RWPE1 (cell line): ENCODE results near the gene OTUD4.

Source experiments
- CTCF ChIA-PET: fragments of 350-600 bp; sonication (Branson Sonifier 250); formaldehyde crosslinking; extraction: SDS; loops from one replicate; lab custom pipeline; 2021; lab: Yijun Ruan, JAX
- POLR2A ChIA-PET: fragments of 400-600 bp; formaldehyde crosslinking; extraction: SDS; loops from one replicate; lab custom pipeline; 2020; ENCODE audit warnings: antibody characterized with exemption; ENCODE audit not compliant: low non-redundant PET; lab: Yijun Ruan, JAX
- DNase-seq: peaks from one replicate; pipeline ENCODE4 v3.0.0; 2012; ENCODE audit warnings: low spot score
- H3K27ac ChIP-seq: fragments of 450-650 bp; 2 replicates; pipeline ENCODE4 v1.5.1; 2017
- TF ChIP-seq, protein P1 (sequence below): fragments of 450-650 bp; conservative IDR thresholded peaks from 2 replicates; pipeline ENCODE4 v1.5.1; 2017; ENCODE audit warnings: low read depth, mild to moderate bottlenecking

OTUD4 gene

DNA sequence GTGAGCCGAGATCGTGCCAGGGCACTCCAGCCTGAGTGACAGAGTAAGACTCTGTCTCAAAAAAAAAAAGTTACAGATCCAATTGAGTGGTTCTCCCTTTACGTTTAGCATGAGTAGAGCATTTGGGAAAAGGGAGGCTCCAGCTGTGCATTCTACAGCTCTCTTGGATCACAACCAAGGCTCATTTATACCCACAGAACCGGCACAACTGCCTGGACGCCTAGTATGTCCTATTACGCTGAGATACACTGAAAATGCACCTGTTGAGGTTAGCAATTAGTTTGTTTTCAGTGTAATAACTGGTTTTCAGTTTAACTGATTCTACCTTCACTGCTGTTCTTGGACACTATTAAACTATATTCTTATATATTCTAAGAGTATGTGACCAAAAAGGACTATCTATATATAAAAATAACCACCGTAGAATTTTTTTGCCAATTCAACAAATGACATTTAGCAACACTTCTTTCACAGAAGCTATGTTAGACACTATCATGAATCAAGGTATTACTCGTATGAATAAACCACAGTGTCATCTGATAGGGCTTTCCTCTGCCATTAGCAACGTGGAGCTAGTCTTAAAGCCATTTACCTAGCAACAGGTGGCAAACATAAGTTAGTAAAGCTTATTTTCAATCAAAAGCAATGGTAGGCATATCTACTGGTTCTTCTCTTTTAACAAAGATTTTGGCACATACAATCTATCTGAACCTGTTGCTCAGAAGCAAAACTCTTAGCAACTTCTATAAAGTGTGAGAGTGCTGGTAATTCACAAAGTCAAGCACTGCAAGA is 3.6 kb downstream of the OTUD4 start:
- no peak for DNase-seq
- POLR2A ChIA-PET, result no interaction called here
- CTCF ChIA-PET, result interaction anchor here (0.7 kb wide), 1 partner anchor 334 kb away, joined by 3 read pairs; no protein-coding TSS in a partner anchor
- H3K27ac ChIP-seq, result no peak overlapping the region
- TF ChIP-seq, protein P1, sequence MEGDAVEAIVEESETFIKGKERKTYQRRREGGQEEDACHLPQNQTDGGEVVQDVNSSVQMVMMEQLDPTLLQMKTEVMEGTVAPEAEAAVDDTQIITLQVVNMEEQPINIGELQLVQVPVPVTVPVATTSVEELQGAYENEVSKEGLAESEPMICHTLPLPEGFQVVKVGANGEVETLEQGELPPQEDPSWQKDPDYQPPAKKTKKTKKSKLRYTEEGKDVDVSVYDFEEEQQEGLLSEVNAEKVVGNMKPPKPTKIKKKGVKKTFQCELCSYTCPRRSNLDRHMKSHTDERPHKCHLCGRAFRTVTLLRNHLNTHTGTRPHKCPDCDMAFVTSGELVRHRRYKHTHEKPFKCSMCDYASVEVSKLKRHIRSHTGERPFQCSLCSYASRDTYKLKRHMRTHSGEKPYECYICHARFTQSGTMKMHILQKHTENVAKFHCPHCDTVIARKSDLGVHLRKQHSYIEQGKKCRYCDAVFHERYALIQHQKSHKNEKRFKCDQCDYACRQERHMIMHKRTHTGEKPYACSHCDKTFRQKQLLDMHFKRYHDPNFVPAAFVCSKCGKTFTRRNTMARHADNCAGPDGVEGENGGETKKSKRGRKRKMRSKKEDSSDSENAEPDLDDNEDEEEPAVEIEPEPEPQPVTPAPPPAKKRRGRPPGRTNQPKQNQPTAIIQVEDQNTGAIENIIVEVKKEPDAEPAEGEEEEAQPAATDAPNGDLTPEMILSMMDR, result no peak

DNA sequence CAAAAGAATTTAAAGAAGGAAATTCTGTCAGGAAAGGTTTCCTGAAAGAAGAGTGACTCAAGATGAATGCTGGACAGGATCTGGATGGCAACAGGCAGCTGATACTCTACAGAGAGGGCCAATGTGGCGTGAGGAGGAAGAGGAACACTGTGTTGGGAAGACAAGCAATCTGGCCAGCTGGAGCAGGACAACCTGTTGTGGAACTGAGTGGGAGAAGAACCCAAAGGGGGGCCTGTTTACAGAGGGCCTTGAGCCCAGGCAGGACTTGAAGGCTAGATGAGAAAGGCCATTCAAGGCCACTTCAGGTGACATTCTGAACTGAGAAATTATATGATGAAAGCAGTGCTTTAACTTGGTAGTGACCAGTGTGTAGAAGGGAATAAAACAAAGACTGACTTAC is 8.5 kb downstream of the OTUD4 start:
- no peak for DNase-seq
- ChIA-PET POLR2A (no interaction called here), CTCF (no interaction called here)
- TF ChIP-seq, protein P1, result no peak
- no peak overlapping the region for H3K27ac ChIP-seq

DNA sequence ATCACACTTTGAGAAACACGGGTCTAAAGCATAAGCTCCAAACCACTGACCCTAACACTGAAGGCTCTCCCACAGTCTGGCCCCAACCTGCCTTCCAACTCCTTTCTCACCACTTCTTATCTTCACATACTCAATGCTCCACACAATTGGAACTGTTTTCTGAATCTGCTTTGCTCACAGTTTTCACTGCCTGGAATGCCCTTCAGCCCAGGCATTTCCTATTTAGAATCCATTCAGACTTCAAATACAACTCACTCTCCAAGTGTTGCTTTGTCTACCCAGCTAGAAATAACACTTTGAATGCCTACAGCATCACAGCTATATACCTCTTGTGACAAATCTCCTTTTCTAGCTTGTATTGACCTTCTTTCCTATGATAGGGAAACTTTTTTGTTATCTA is 10.2 kb downstream of the OTUD4 start:
- CTCF ChIA-PET, result interaction anchor here (1.2 kb wide), 1 partner anchor 15 kb away, joined by 5 read pairs; no protein-coding TSS in a partner anchor
- DNase-seq, result no peak
- POLR2A ChIA-PET, result no interaction called here
- no peak overlapping the region for H3K27ac ChIP-seq
- TF ChIP-seq, protein P1, result no peak

DNA sequence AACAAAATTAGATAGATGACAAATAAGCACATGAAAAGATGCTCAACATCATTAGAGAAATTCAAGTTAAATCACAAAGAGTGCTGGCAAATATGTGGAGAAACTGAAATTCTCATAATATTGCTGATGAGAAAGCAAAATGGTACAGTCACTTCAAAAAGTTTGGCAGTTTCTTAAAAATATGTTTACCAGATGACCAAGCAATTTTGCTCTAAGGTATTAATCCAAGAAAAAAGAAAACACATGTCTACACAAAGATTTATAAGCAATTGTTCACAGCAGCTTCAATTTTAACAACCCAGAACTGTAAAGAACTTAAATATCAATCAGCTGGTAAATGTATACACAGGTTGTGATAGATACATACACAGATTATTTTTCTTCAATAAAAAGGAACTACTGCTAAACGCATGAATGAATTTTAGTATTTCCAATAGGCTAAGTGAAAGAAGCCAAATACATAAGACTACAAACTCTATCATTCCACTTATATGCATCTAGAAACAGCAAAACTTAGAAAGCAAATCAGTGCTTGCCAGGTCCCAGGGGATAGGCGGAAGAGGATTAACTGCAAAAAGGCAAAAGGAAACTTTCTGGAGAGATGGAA is 11.7 kb downstream of the OTUD4 start:
- no peak overlapping the region for H3K27ac ChIP-seq
- POLR2A ChIA-PET, result no interaction called here
- no peak for DNase-seq
- TF ChIP-seq, protein P1, result no peak
- CTCF ChIA-PET, result no interaction called here

DNA sequence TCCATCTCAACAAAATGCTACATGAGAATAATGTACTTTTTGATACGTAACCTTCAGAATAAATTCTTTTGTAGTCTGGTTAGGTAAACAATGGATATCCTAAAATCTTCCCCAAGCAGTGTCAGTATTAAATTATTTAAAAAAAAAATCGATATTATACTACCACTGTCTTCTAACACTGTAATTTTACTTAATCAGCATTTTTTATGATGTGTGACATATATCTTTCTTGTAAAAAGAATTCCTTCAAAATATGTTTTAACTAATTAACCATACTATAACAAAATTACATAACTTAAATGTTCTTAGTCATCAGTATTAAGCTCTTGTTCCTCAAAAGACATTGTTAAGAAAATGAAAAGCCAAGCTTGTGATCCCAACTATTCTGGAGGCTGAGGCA is 12.5 kb downstream of the OTUD4 start:
- CTCF ChIA-PET, result no interaction called here
- H3K27ac ChIP-seq, result no peak overlapping the region
- no peak for DNase-seq
- TF ChIP-seq, protein P1, result no peak
- POLR2A ChIA-PET, result no interaction called here

DNA sequence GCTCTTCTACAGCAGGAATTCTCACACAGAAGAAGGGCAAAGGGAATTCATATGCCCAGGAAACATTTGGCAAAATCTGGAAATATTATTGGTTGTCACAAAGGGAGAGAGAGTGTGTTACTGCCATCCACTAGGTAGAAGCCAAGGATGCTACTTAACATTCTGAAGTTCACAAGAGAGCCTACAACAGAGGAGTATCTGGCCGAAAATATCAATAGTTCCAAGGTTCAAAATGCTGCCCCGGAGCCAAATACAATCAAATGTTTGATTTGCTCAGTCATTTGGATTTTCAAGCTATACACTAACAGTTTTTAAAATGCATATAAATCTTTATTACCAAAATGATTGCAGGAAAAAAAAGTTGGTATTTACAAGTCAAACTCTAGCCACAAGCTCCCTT is 18.8 kb downstream of the OTUD4 start:
- H3K27ac ChIP-seq, result no peak overlapping the region
- POLR2A ChIA-PET, result no interaction called here
- CTCF ChIA-PET, result interaction anchor here (0.6 kb wide), 1 partner anchor 9 kb away, joined by 4 read pairs; no protein-coding TSS in a partner anchor
- DNase-seq, result no peak
- TF ChIP-seq, protein P1, result no peak
